ENCODE data around the gene WNT1. TPM values are rescaled to one million over a fixed set of nuclear protein-coding genes. Genes with fewer than 3 reads are reported as not detected.

Gene WNT1
- total RNA-seq, 1 experiment from 2014 or later = not detected

GRCh38 chr12:48969160-48969771 lies 8.9 kb upstream of the WNT1 start:
- DNase-seq (ENCODE audit: low read depth in 1 of 2, low spot score in 2 of 2) = no peak
- H3K4me3 ChIP-seq = no peak overlapping the region
- H3K9me3 ChIP-seq (replicated peaks) = no peaks in the 10 kb centered on the region
- no peaks in the 10 kb centered on the region for H3K36me3 ChIP-seq
- H3K27me3 ChIP-seq (replicated peaks) = peaks cover 24% of the 10 kb centered on the region
- peaks cover 39% of the 10 kb centered on the region for H3K4me1 ChIP-seq (replicated peaks)
- no peak overlapping the region for H3K27ac ChIP-seq

DNA sequence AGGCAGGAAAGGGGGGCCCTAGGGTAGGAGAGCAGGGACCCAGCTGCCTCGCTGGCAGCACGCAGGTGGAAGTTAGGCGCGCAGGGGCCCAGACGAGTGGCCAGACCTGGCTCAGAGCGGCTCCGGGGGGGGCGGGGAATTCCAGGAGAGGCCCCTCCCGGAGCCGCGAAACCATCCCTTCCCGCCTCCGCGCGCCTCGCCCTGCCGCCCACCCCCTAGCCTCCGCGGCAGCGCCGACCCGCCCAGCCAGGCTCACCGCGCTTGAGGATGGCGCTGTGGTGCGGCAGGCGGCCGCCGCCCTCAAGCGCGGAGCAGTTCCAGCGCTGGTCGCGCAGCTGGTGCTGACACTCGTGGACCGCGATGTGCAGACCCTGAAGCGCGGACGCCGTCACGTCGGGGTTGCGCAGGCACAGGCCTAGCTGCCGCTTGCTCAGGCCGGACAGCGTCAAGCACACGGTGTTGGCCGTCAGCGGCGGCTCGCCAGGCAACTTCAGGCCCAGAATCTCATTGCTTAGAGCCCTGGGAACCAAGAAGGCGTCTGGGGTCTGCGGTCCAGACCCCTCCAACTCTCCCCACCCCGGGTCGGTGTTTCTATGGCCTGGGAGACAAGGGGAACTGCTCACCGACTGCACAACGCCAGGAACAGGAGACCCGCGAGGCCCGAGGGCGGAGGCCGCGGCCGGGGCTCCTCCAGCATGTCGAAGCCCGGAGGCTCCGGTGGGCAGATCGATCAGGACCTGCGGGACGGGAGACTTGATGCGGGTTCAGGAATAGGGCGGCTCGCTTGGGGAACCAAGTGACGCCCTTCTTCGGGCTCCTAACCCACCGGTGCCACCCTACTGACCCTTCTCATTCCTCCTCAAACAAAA lies 8.1 kb upstream of the WNT1 start:
- H3K4me1 ChIP-seq (replicated peaks) = peaks cover 39% of the 10 kb centered on the region
- DNase-seq (ENCODE audit: low read depth in 1 of 2, low spot score in 2 of 2) = no peak
- H3K36me3 ChIP-seq = no peaks in the 10 kb centered on the region
- H3K4me3 ChIP-seq = no peak overlapping the region
- H3K27ac ChIP-seq = no peak overlapping the region
- H3K9me3 ChIP-seq (replicated peaks) = no peaks in the 10 kb centered on the region
- peaks cover 24% of the 10 kb centered on the region for H3K27me3 ChIP-seq (replicated peaks)

- Histone ChIP-seq H3K36me3 (no peaks in the 10 kb centered on the region), H3K4me3 (peak overlapping the region; percentile 33), H3K27ac (no peak overlapping the region), H3K27me3 (replicated peaks) (peaks cover 24% of the 10 kb centered on the region), H3K9me3 (replicated peaks) (no peaks in the 10 kb centered on the region), H3K4me1 (replicated peaks) (peaks cover 39% of the 10 kb centered on the region)
- no peak for DNase-seq (ENCODE audit: low read depth in 1 of 2, low spot score in 2 of 2)
Observed at GRCh38 chr12:48970702-48971334, 7.3 kb upstream of the WNT1 start.

DNA sequence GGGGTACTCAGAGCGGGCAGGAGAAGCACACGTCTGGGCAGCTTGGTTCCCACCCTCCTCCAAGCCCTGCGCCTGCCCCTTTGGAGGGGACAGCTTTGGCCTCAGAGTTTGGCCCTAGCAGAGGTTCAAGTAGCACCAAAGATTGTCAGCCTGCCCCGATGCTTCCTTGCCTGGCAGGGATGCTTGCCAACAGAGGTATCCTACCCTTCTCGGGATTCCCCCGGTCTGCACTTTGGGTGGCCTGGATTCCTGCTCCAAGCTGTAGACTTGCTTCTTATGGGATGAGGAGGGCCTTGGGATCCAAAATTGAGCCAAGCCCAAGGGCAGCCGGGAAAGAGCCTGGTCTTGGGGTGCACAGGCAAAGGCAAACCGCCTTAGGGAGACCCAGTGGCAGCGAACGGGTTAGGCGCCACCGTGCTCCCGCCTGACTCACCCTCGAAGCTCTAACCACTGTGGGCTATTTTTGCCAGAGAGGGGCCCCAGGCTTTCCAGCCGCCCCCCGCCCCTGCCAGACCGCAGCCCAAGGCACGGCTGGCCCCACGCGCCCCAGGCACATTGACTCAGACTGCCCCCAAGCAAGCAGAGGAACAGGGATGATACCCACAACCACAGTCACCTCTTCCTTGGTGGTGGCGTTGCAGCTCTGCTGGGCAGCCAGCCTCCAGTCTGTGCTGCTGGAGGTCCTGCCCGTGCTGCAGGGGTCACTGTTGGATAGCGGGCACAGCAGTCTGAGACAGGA lies 5.7 kb upstream of the WNT1 start:
- Histone ChIP-seq H3K36me3 (no peaks in the 10 kb centered on the region), H3K27ac (no peak overlapping the region), H3K27me3 (replicated peaks) (peaks cover 25% of the 10 kb centered on the region), H3K4me1 (replicated peaks) (peaks cover 39% of the 10 kb centered on the region), H3K9me3 (replicated peaks) (no peaks in the 10 kb centered on the region), H3K4me3 (no peak overlapping the region)
- DNase-seq (ENCODE audit: low read depth in 1 of 2, low spot score in 2 of 2) = peak; percentile 62 to 75

DNA sequence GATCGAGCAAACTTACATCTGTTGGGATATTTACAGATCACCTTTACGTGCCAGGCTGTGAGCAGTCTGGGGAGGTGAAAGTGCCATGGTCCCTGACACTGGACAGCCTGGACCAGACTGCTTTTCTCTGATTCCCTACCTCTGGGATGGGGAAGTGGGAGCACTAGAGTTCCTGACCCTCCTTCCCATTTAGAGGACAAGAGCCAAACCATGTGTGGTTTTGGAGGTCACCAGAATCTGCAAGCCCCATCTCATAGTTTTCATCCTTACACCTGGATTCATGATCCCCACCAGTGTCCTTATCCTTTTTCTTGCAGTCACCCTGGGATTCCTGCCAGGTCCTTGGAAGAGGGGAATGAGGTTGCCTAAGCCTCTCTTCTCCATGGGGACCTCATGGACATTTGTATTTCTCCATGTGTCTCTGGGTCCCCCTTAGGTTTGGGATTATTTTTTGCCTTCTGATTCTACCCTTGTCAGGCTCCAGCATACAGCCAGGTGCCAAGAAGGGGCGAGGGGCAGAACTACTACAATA lies 5.1 kb upstream of the WNT1 start:
- H3K27ac ChIP-seq = no peak overlapping the region
- H3K27me3 ChIP-seq (replicated peaks) = peaks cover 32% of the 10 kb centered on the region
- H3K36me3 ChIP-seq = no peaks in the 10 kb centered on the region
- peaks cover 45% of the 10 kb centered on the region for H3K4me1 ChIP-seq (replicated peaks)
- no peak overlapping the region for H3K4me3 ChIP-seq
- H3K9me3 ChIP-seq (replicated peaks) = no peaks in the 10 kb centered on the region; the same call in 1 of the 2 replicates
- no peak for DNase-seq (ENCODE audit: low read depth in 1 of 2, low spot score in 2 of 2)

DNA sequence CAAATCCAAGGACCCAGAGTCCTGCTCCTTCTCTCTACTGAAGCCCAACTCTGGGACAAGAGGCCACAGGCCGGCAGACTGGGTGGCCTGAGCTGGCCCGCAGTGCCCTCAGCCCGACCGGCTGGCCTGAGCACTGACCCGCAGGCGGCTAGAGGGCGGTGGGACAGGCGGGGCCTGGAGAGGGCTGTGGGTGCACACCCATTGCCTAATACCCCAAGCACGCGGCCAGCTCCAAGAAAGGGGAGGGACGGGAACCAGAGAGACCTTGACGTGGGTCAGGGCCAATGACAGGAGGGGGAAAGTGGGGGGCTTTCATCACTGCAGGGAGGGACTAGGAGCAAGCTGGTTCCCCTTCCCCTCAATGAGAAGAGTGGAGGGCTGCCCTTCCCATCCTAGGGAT lies 4.6 kb upstream of the WNT1 start:
- Histone ChIP-seq H3K4me3 (no peak overlapping the region), H3K4me1 (replicated peaks) (peaks cover 51% of the 10 kb centered on the region), H3K9me3 (replicated peaks) (peaks cover 5% of the 10 kb centered on the region), H3K27ac (no peak overlapping the region), H3K27me3 (replicated peaks) (peaks cover 37% of the 10 kb centered on the region), H3K36me3 (no peaks in the 10 kb centered on the region)
- no peak for DNase-seq (ENCODE audit: low read depth in 1 of 2, low spot score in 2 of 2)

- H3K4me1 ChIP-seq (replicated peaks) = peaks cover 53% of the 10 kb centered on the region
- DNase-seq (ENCODE audit: low read depth in 1 of 2, low spot score in 2 of 2) = no peak
- no peak overlapping the region for H3K4me3 ChIP-seq
- H3K27me3 ChIP-seq (replicated peaks) = peaks cover 43% of the 10 kb centered on the region
- H3K36me3 ChIP-seq = no peaks in the 10 kb centered on the region
- H3K27ac ChIP-seq = no peak overlapping the region
- H3K9me3 ChIP-seq (replicated peaks) = peaks cover 6% of the 10 kb centered on the region
Observed at GRCh38 chr12:48973941-48974673, 4.0 kb upstream of the WNT1 start.

DNA sequence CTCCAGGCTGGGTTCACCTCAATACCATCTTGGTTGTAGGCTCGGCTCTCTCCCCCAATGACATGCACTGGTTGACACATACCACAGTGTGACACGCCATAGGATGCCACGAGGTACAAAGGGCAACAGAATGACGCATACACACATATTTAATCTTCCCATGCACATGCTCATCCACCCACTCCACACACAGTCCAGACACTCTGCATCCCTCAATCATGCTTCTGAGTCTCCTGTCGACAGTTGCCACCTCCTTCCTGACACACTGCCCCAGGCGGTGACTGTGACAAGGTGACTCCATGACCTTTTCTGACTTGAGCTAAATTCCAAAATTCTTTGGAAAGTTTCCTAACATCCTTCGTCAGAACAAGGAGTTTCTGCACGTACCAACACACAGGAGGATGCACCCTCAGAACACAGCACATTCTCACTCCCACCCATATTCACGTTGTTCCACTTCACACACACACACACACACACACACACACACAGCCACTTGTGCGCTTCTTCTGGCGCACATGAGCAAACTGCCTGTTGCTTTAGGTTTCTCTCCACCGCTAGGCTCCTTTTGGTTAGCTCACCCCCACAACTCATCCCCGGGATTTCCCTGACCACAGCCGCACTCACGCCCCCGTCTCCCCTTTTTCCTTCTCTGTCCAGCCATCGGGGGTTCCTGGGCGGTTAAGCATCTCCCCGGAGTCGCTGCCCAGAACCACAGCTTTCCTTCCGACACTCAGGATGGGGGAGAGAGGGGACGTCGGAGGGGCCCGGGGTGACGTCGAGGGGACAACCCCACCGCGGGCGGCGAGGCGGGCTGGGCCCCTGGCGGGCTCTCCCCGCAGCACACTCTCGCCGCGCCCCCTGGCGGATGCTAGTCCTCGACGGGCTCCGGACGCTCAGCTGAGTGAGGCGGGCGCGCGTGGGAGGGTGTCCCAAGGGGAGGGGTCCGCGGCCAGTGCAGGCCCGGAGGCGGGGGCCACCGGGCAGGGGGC lies 536 bp upstream of the WNT1 start:
- Histone ChIP-seq H3K36me3 (no peaks in the 10 kb centered on the region), H3K9me3 (replicated peaks) (peaks cover 8% of the 10 kb centered on the region), H3K27me3 (replicated peaks) (peaks cover 53% of the 10 kb centered on the region), H3K4me1 (replicated peaks) (peaks cover 53% of the 10 kb centered on the region), H3K27ac (no peak overlapping the region), H3K4me3 (no peak overlapping the region)
- peak in 1 of 2 experiments; percentile 76 for DNase-seq (ENCODE audit: low read depth in 1 of 2, low spot score in 2 of 2)

DNA sequence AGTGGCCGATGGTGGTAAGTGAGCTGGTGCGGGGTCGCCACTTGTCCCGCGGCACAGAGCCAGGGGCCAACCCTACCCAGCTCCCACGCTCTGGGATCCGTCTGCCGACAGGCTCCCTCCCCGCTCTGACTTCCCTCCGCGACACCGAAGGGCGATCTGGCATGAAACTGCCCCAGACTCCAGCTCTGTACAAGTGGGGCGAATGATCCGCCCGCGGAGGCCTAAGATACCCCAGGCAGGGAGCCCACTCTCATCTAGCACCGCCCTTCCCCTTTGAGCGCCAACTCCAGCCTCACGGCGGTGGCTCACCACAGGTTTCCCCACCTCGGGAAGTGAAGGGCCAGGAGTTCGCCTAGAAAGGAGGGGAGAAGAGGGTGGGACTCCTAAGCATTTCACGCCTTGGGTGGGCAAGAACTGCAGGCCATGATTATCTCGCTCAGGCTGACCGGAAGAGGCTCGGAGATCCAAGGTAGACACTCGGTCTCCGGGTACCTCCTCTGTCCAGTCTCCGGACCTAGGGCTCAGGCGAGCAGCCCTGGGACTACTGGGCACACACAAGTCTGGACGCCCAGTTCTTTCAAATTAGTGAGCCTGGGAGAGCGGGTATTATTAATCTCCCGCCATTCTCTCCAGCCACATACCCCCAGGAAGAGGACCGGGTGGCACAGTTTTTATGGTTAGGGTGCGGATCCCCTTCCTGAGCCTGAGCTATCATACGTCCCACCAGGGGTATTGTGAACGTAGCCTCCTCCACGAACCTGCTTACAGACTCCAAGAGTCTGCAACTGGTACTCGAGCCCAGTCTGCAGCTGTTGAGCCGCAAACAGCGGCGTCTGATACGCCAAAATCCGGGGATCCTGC lies 849 bp downstream of the WNT1 start:
- DNase-seq (ENCODE audit: low read depth in 1 of 2, low spot score in 2 of 2) = no peak
- H3K4me1 ChIP-seq (replicated peaks) = peaks cover 40% of the 10 kb centered on the region
- no peaks in the 10 kb centered on the region for H3K36me3 ChIP-seq
- peaks cover 8% of the 10 kb centered on the region for H3K9me3 ChIP-seq (replicated peaks)
- peaks cover 64% of the 10 kb centered on the region for H3K27me3 ChIP-seq (replicated peaks)
- H3K4me3 ChIP-seq = no peak overlapping the region
- no peak overlapping the region for H3K27ac ChIP-seq

DNA sequence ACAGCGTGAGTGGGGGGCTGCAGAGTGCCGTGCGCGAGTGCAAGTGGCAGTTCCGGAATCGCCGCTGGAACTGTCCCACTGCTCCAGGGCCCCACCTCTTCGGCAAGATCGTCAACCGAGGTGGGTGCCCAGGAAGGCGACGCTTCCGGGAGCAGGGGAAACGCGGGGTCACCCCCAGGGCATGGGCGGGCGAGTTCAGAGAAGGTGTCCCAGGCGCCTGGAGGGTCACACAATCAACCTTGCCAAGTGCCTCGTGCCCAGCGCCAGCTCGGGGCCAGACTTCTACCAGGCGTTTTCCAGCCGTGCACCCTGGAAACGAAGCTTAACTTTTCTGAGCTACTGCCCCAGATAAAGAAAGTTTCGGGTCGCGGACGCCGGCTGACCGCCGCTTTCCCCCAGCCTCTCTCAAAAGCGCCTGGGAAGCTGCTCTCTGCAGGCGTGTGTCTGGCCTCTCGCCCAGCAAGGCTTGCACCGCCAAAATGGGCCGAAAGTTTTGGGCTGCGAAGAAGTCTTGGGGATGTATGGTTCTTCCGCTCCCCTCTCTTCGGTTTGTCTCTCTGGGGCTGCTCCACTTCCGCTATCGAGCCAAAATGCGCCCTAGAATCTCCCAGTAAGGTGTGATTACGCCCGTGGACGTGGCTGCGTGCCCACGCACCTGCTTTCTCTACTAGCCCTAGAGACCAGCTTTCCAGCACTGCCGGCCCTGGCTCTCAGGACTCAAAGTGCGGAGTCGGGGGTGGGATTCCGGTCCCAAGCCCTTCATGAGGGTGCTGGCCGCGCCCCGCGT lies 1.7 kb downstream of the WNT1 start:
- DNase-seq (ENCODE audit: low read depth in 1 of 2, low spot score in 2 of 2) = no peak
- no peak overlapping the region for H3K4me3 ChIP-seq
- H3K27me3 ChIP-seq (replicated peaks) = peaks cover 70% of the 10 kb centered on the region
- peaks cover 40% of the 10 kb centered on the region for H3K4me1 ChIP-seq (replicated peaks)
- no peak overlapping the region for H3K27ac ChIP-seq
- H3K36me3 ChIP-seq = no peaks in the 10 kb centered on the region
- H3K9me3 ChIP-seq (replicated peaks) = peaks cover 8% of the 10 kb centered on the region

All from SJSA1 (cell line).